OCI-LY3 (cell line): ENCODE data around the gene BOC.
"Not testable (repeated sequence)": the region's sequence is repeated elsewhere in the genome, so short reads cannot be mapped to it uniquely, and the experiment has no call there.

Experiments used
- H2AFZ ChIP-seq: fragments of 200-600, 300-600 bp; shearing (Covaris generic); 2 replicates; pipeline ENCODE4 v1.6.0; 2014; ENCODE audit warnings: antibody characterized with exemption, low read depth, low read length
- H3K27ac ChIP-seq: fragments of 200-600, 300-600 bp; sonication (generic); 2 replicates; pipeline ENCODE4 v1.5.1; 2014; ENCODE audit warnings: mild to moderate bottlenecking, low read length, moderate library complexity, mixed read lengths
- H3K27me3 ChIP-seq: fragments of 200-600, 300-600 bp; sonication (generic); 2 replicates; pipeline ENCODE4 v1.6.1; 2014; ENCODE audit warnings: low read depth, low read length, mixed read lengths
- H3K36me3 ChIP-seq: fragments of 200-600, 300-600 bp; sonication (generic); replicated peaks from 2 replicates; pipeline ENCODE3; 2014; ENCODE audit warnings: low read depth, low read length, mixed read lengths
- H3K4me1 ChIP-seq: fragments of 300-600, 200-600 bp; sonication (generic); 2 replicates; pipeline ENCODE4 v1.6.1; 2014; ENCODE audit warnings: low read length, mixed read lengths
- H3K4me2 ChIP-seq: fragments of 200-600, 300-600 bp; sonication (generic); 2 replicates; pipeline ENCODE4 v1.6.1; 2014; ENCODE audit warnings: low read length, mixed read lengths
- H3K4me3 ChIP-seq: fragments of 300-600, 200-600 bp; sonication (generic); 2 replicates; pipeline ENCODE4 v1.5.1; 2014; ENCODE audit warnings: antibody characterized with exemption, mild to moderate bottlenecking, low read length, moderate library complexity
- H3K79me2 ChIP-seq: fragments of 300-600, 200-600 bp; shearing (Covaris generic); 2 replicates; pipeline ENCODE4 v1.6.1; 2014; ENCODE audit warnings: mild to moderate bottlenecking, low read length, mixed read lengths
- H3K9ac ChIP-seq: fragments of 300-600, 200-600 bp; shearing (Covaris generic); 2 replicates; pipeline ENCODE4 v1.6.0; 2014; ENCODE audit warnings: mild to moderate bottlenecking, low read length, moderate library complexity
- H3K9me3 ChIP-seq: fragments of 200-600, 300-600 bp; shearing (Covaris generic); 2 replicates; pipeline ENCODE4 v1.6.1; 2014; ENCODE audit warnings: low read length, mixed read lengths; ENCODE audit not compliant: insufficient read depth
- H4K20me1 ChIP-seq: fragments of 200-600, 300-600 bp; sonication (generic); 2 replicates; pipeline ENCODE4 v1.6.1; 2016; ENCODE audit warnings: low read length, mixed read lengths; ENCODE audit not compliant: insufficient read depth
- CTCF ChIP-seq: fragments of 200-600, 300-600 bp; sonication (generic); IDR thresholded peaks from 2 replicates; pipeline ENCODE4 v1.5.1; 2014; ENCODE audit warnings: antibody characterized with exemption, low read length, low read depth
- EZH2phosphoT487 ChIP-seq: fragments of 200-600 bp; shearing (Covaris generic); IDR thresholded peaks from 2 replicates; pipeline ENCODE4 v1.6.1; 2018; ENCODE audit warnings: antibody characterized with exemption, mixed run types, low read depth

BOC gene

DNA sequence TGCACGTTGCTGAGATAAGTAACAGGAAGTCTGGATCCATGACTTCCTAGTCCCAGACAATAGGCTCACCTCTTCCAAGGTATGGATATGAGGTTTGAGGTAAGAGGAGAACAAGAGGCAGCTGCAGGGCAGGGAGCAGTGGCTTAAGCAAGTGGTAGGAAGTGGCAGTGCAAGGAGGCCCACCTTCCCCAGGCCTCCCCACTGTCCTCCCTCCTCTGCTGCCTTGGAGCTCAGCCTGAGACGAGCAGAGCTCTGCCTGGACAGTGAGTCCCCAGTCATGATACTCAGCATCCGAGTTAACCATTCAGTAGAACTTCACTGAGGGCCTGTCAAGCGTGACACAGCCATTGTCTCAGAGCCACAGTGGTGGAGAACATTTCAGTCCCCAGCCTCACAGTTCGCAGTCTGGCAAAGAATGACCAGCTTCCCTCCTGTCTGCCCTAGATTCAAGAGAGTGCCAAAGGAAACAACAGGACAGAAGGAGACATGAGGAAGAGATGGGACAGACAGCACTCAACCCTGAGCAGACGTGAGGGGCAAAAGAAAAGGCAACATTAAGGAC, 41.4 kb upstream of the BOC start:
- H3K9ac ChIP-seq: no peak overlapping the region
- H3K4me1 ChIP-seq: peaks cover 11% of the 10 kb centered on the region
- no peaks in the 10 kb centered on the region for H3K27me3 ChIP-seq
- H3K79me2 ChIP-seq: no peaks in the 10 kb centered on the region
- no peaks in the 10 kb centered on the region for H3K36me3 ChIP-seq
- no peak overlapping the region for H3K27ac ChIP-seq
- no peak overlapping the region for H3K4me2 ChIP-seq
- no peak overlapping the region for H2AFZ ChIP-seq
- TF ChIP-seq EZH2phosphoT487 (no peak), CTCF (no peak)
- no peaks in the 10 kb centered on the region for H4K20me1 ChIP-seq
- no peak overlapping the region for H3K4me3 ChIP-seq
- no peaks in the 10 kb centered on the region for H3K9me3 ChIP-seq

DNA sequence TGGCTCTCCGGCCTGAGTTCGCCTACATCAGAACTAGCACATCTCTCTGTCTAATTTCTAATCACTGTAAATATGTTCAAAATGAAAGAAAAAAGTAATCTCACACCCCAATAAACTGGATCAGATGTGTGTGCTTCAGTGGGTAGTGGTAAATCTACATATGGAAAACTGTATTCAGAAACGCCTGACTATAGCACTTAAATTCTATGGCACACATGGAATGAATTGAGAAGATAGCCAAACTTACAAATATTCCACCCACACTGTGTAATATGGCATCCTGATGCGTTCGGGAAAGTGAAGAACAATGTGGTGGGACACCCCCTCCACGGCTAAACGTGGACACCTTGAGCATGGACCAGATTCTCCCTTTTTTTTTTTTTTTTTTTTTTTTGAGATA, 40.6 kb upstream of the BOC start:
- Histone ChIP-seq H3K4me2 (no peak overlapping the region), H3K9me3 (no peaks in the 10 kb centered on the region)
- TF ChIP-seq CTCF (no peak), EZH2phosphoT487 (no peak)

GRCh38 chr3:113171675-113172300, 39.6 kb upstream of the BOC start:
- not testable (repeated sequence) for H3K4me1 ChIP-seq, H2AFZ ChIP-seq, H3K4me3 ChIP-seq, H3K9ac ChIP-seq, H4K20me1 ChIP-seq, H3K79me2 ChIP-seq, H3K27ac ChIP-seq, H3K9me3 ChIP-seq, H3K4me2 ChIP-seq, H3K36me3 ChIP-seq, H3K27me3 ChIP-seq

More for the DNA sequence above, 40.6 kb upstream of the BOC start:
- no peaks in the 10 kb centered on the region for H3K27me3 ChIP-seq
- no peak overlapping the region for H3K4me3 ChIP-seq
- H3K79me2 ChIP-seq: no peaks in the 10 kb centered on the region
- H3K36me3 ChIP-seq: no peaks in the 10 kb centered on the region
- H2AFZ ChIP-seq: no peak overlapping the region
- no peak overlapping the region for H3K27ac ChIP-seq
- H3K9ac ChIP-seq: no peak overlapping the region
- no peaks in the 10 kb centered on the region for H4K20me1 ChIP-seq
- peaks cover 11% of the 10 kb centered on the region for H3K4me1 ChIP-seq

DNA sequence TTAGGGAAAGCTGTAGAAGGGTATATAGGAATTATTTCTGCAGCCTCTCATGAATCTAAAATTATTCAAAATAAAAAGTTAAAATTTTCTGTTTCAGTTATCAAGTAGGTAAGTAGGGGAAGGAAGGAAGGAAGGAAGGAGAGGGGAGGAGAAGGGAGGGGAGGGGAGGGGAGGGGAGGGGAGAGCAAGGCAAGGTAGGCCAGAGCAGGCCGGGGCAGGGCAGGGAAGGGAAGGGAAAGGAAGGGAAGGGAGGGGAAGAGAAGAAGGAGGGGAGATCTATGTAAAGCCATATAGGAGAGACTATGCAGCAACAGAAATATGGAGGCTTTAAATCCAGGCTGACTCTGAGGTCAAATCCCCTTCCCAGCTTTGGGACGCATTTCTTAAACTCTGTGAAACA, 38.3 kb upstream of the BOC start:
- peaks cover 3% of the 10 kb centered on the region; the same call in 1 of the 2 replicates for H3K27me3 ChIP-seq
- H3K4me3 ChIP-seq: no peak overlapping the region
- no peak overlapping the region for H3K27ac ChIP-seq
- no peaks in the 10 kb centered on the region for H3K36me3 ChIP-seq
- no peak overlapping the region for H3K4me2 ChIP-seq
- no peaks in the 10 kb centered on the region for H3K79me2 ChIP-seq
- no peak overlapping the region for H3K9ac ChIP-seq
- no peaks in the 10 kb centered on the region for H3K4me1 ChIP-seq
- H2AFZ ChIP-seq: no peak overlapping the region
- no peak for TF ChIP-seq CTCF
- TF ChIP-seq EZH2phosphoT487: no peak
- no peaks in the 10 kb centered on the region; the same call in 1 of the 2 replicates for H3K9me3 ChIP-seq
- H4K20me1 ChIP-seq: no peaks in the 10 kb centered on the region
